Body of pancreas (tissue), 4 donors: ENCODE results near the gene CDT1. TPM values are rescaled to one million over a fixed set of nuclear protein-coding genes. Genes with fewer than 3 reads are reported as not detected.

Experiments
- ATAC-seq: fragments of 150-250 bp; one replicate; pipeline ENCODE4 v1.9.1; 2016
- DNase-seq, 4 donors: peaks; one replicate each; pipeline ENCODE4 v3.0.0-alpha.2; 2019
- H3K27ac ChIP-seq, 4 donors: fragments of 200-600 bp; sonication (generic); 1 replicate in 3 of 4; 2 replicates in 1 of 4; pipeline versions ENCODE4 v1.5.1 to v1.6.1; 2016 to 2019; ENCODE audit warnings: mild to moderate bottlenecking in 1 of 4, mixed read lengths in 1 of 4, moderate library complexity in 1 of 4
- H3K27me3 ChIP-seq, 2 donors: fragments of 200-600 bp; sonication (generic); one replicate each; pipeline ENCODE4 v1.6.0; 2016; ENCODE audit warnings: mild to moderate bottlenecking in 1 of 2
- H3K36me3 ChIP-seq, 2 donors: fragments of 200-600 bp; sonication (generic); replicated peaks in 1 of 2; 2 replicates each; pipeline ENCODE4 v1.5.1; 2016; ENCODE audit warnings: low read depth in 2 of 2; ENCODE audit not compliant: insufficient read depth in 1 of 2
- H3K4me1 ChIP-seq: fragments of 200-600 bp; sonication (generic); one replicate; pipeline ENCODE4 v1.6.0; 2016
- H3K4me3 ChIP-seq, 2 donors: fragments of 200-600 bp; sonication (generic); 1 replicate in 1 of 2; 2 replicates in 1 of 2; pipeline ENCODE4 v1.5.1; 2016 to 2019
- H3K9me3 ChIP-seq, 3 donors: fragments of 200-600 bp; sonication (generic); 1 replicate in 2 of 3; 2 replicates in 1 of 3; pipeline ENCODE4 v1.5.1; 2016
- CTCF ChIP-seq, 7 experiments: fragments of 450-650 bp in 4 of 7; fragments of 200-600 bp in 3 of 7; sonication (generic) in 3 of 7; IDR thresholded peaks; one replicate each; pipeline ENCODE4 v1.5.1; 2016 to 2019; ENCODE audit warnings: antibody characterized with exemption in 7 of 7
- POLR2A ChIP-seq, 3 donors: fragments of 450-650 bp; IDR thresholded peaks; one replicate each; pipeline ENCODE4 v1.6.1; 2016; ENCODE audit warnings: antibody characterized with exemption in 3 of 3, mild to moderate bottlenecking in 2 of 3
- WGBS, 2 donors: methylation state at CpG; one replicate each; pipeline ENCODE4 v1.1.5; 2017; 5-methylcytosine and 5-hydroxymethylcytosine counted together
- intact Hi-C: fragments of 100-400 bp; cut with DNase I; formaldehyde crosslinking; loops from one replicate; pipeline ENCODE4 v1.15.1; 2023
- total RNA-seq, 2 donors: library from RNA; depleted of rRNA; stranded (reverse); fragments of >200 nt; gene quantifications; one replicate each; pipeline ENCODE4 v1.1.0, GENCODE V29; 2016

CDT1 gene
- total RNA-seq, 2 donors from 2014 or later: 7.6 TPM; not detected in 1

DNA sequence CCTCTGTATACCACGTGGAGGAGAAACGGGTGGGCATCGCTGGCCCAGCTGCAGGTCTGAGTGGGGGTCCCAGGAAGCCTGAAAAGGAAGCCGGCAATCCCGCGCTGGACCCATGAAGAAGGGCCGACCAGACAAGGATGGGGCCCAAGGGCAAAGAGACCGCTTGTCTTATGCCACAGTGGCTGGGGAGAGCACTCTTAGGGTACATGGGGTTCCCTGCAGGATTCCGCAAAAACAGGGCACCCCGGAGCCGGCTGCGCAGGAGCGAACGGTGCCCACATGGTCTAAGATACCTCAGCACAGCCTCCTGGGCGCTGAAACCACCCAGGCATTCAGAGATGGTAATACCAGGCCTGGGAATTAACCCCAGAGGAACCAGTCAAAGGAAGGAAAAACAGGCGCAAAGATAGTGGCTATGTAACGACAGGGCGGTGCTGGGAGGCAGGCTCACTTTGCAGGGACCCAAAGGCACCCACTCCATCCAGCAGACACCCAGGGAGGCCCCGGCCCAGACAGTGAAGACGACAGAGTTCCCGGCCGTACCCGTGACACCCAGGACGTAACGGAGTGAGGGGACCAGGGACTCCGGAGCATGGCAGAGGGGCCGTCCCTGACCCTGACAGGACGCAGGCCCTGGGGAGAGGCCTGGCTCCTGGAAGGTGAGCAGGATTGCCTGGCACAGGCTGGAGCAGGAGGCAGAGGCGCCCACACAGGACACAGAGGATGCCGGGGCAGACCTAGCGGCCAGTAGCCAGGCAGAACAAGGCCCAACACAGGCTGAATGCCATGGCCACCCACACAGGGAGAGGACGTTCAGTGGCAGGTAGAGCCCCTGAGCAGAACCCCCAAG lies 28.8 kb upstream of the CDT1 start:
- WGBS, 2 donors: 82 to 85% methylated on average over 24 to 32 of the region's 32 CpGs
- H3K4me1 ChIP-seq: peaks cover 47% of the 10 kb centered on the region
- ATAC-seq (no peak), DNase-seq (no peak)
- no peaks in the 10 kb centered on the region for H3K27me3 ChIP-seq
- H3K36me3 ChIP-seq: no peaks in the 10 kb centered on the region
- TF ChIP-seq POLR2A (IDR thresholded peaks at IDR 0.05) (no peak), CTCF (IDR thresholded peaks at IDR 0.05) (no peak)
- H3K4me3 ChIP-seq: no peak overlapping the region
- no peak overlapping the region for H3K27ac ChIP-seq
- H3K9me3 ChIP-seq: no peaks in the 10 kb centered on the region
- intact Hi-C loops: loop anchor here (5.0 kb wide), 1 partner anchor 32 kb away; no protein-coding TSS in a partner anchor

DNA sequence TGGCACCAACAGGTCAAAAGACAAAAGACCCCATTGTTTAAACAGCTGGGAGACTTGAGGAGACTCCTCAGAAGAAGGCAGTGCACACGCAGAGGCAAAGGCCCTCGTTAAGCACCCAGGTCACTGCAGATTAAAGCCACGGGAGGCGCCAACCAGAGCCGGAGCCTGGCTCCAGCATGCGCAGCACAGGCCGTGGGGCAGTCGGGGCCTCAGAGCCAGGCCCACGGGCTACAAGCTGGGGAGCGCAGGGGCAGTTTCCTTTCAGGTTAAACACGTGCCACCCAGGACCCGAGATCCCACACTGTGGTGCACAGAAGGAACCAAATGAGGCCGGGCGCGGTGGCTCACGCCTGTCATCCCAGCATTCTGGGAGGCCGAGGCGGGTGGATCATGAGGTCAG lies 27.8 kb upstream of the CDT1 start:
- TF ChIP-seq CTCF (IDR thresholded peaks at IDR 0.05) (no peak), POLR2A (IDR thresholded peaks at IDR 0.05) (no peak)
- Histone ChIP-seq H3K27ac (no peak overlapping the region), H3K4me3 (no peak overlapping the region), H3K4me1 (peaks cover 43% of the 10 kb centered on the region), H3K27me3 (no peaks in the 10 kb centered on the region), H3K9me3 (no peaks in the 10 kb centered on the region), H3K36me3 (no peaks in the 10 kb centered on the region)
- WGBS, 2 donors: 83 to 91% methylated on average over 11 to 18 of the region's 18 CpGs
- ATAC-seq (no peak), DNase-seq (no peak)
- intact Hi-C loops: loop anchor here (5.0 kb wide), 1 partner anchor 34 kb away; no protein-coding TSS in a partner anchor

DNA sequence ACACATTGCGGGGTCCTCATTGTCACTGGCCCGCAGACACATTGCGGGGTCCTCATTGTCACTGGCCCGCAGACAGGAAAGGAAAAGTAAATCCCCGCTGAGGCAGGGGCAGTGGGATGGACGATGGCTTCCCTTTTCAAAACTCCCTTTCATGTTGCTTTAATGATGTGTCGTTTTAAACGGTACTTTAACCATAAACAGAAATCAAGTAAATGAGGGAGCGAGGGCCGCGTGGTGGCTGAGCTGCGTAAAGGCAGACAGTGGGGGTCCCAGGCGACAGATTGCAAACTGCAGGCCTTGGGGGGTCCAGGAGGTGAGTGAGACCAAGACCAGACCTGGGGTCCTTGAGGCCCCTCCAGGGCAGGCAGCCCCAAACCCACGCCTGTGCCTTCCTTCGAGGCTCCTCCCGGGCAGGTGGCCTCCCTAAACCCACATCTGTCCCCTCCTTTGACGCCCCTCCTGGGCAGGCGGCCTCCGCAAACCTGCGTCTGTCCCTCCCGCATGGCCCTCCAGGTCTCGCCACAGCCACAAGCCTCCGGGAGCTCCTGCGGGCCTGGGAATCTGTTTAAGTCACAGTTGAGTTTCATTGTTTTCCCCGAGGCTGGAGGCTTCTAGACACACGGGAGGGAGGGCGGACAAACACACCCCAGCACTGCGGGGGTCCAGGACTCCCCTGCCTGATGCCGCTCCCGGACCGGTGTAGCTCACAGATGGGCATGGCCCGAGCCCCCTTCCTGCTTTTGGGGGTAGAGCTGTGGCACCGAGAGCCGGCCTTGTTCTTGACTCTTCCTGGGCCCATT lies 25.9 kb upstream of the CDT1 start:
- WGBS, 2 donors: 70 to 79% methylated on average over 25 to 34 of the region's 34 CpGs
- TF ChIP-seq POLR2A (IDR thresholded peaks at IDR 0.05) (no peak), CTCF (IDR thresholded peaks at IDR 0.05) (no peak)
- DNase-seq: no peak
- Histone ChIP-seq H3K4me1 (peaks cover 37% of the 10 kb centered on the region), H3K27ac (no peak overlapping the region), H3K27me3 (no peaks in the 10 kb centered on the region), H3K36me3 (no peaks in the 10 kb centered on the region), H3K4me3 (no peak overlapping the region), H3K9me3 (no peaks in the 10 kb centered on the region)
- intact Hi-C loops: loop anchor here (5.0 kb wide), 1 partner anchor 35 kb away; no protein-coding TSS in a partner anchor
- no peak for ATAC-seq

GRCh38 chr16:88778271-88778525 lies 25.4 kb upstream of the CDT1 start:
- Histone ChIP-seq H3K9me3 (no peaks in the 10 kb centered on the region), H3K27ac (no peak overlapping the region), H3K36me3 (no peaks in the 10 kb centered on the region), H3K4me1 (peaks cover 37% of the 10 kb centered on the region), H3K27me3 (no peaks in the 10 kb centered on the region), H3K4me3 (no peak overlapping the region)
- ATAC-seq (no peak), DNase-seq (no peak)
- 65 to 100% methylated on average over 3 to 7 of the region's 7 CpGs for WGBS, 2 donors
- intact Hi-C loops: loop anchor here (5.0 kb wide), 1 partner anchor 36 kb away; no protein-coding TSS in a partner anchor
- TF ChIP-seq CTCF (IDR thresholded peaks at IDR 0.05) (no peak), POLR2A (IDR thresholded peaks at IDR 0.05) (no peak)
